SH-SY5Y (cell line): ENCODE data around the gene ANXA1.

ENCODE experiments used
- GATA2 ChIP-seq: IDR thresholded peaks from 2 replicates; pipeline ENCODE4 v1.6.1; 2011; ENCODE audit warnings: mild to moderate bottlenecking, low read depth, low read length
- GATA3 ChIP-seq: IDR thresholded peaks from 2 replicates; pipeline ENCODE4 v1.6.1; 2011; ENCODE audit warnings: low read depth, mild to moderate bottlenecking, low read length, moderate library complexity

DNA sequence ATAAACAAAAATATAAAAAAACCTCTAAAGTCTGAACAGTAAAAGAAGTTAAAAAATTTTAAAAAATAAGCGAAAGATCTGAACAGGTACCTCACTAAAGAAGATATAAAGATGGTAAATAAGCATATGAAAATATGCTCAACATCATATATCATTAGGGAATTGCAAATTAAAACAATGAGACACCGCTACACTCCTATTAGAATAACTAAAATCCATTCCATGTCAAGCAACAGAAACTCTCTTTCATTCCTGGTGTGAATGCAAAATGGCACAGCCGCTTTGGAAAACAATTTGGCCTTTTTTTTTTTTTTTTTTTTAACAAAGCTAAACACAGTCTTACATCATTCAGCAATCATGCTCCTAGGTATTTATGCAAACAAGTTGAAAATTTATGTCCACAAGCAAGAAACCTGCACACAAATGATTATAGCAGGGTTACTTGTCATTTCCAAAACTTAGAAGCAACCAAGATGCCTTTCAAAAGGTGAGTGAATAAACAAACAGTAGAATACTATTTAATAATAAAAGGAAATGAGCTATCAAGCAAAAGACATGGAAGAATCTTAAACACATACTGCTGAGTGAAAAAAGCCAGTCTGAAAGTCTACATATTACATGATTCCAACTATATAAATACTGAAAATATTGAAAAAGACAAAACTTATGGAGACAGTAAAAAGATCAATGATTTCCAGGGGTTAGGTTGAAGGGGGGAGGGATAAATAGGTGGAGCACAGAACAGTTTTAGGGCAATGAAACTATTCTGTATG, 22.1 kb downstream of the ANXA1 start:
- no peak for TF ChIP-seq GATA2
- TF ChIP-seq GATA3 = no peak
